PC-3 (cell line): Measurements from ENCODE around the gene OR52N1. TPM values are rescaled to one million over a fixed set of nuclear protein-coding genes. Genes with fewer than 3 reads are reported as not detected.

Source experiments
- ATAC-seq: fragments of 200-7000 bp; cut with Tn5 transposase; 2 replicates; pipeline ENCODE4 v1.9.1; 2020; ENCODE audit warnings: mild to moderate bottlenecking, moderate library complexity
- BruUV-seq: library from RNA; stranded (reverse); fragments of 400-500 nt; replicated peaks from 2 replicates; lab custom pipeline; 2021; lab: Mats Ljungman, UMichigan
- CTCF ChIA-PET: fragments of 300-600 bp; sonication (Branson Sonifier 250); formaldehyde crosslinking; loops from one replicate; lab custom pipeline; 2022; ENCODE audit warnings: antibody characterized with exemption; lab: Charles Lee
- POLR2A ChIA-PET: fragments of 300-600 bp; sonication (Branson Sonifier 250); formaldehyde crosslinking; loops from one replicate; lab custom pipeline; 2022; ENCODE audit warnings: antibody characterized with exemption; ENCODE audit not compliant: unreplicated experiment; lab: Charles Lee
- DNase-seq: peaks from one replicate; pipeline ENCODE4 v3.0.0-alpha.2; 2015
- H2AFZ ChIP-seq: fragments of 300-600 bp; sonication (generic); 2 replicates; pipeline ENCODE4 v1.6.0; 2016; ENCODE audit warnings: antibody characterized with exemption, low read length
- H3F3A ChIP-seq: fragments of 300-600 bp; sonication (generic); one replicate; pipeline ENCODE4 v1.6.0; 2017; ENCODE audit warnings: antibody characterized with exemption, low read length, control low read depth, mild to moderate bottlenecking; ENCODE audit not compliant: unreplicated experiment
- H3K27ac ChIP-seq: fragments of 300-600 bp; sonication (generic); 2 replicates; pipeline ENCODE4 v1.5.1; 2016; ENCODE audit warnings: mild to moderate bottlenecking, low read length
- H3K27me3 ChIP-seq: fragments of 300-600 bp; sonication (generic); 2 replicates; pipeline ENCODE4 v1.6.1; 2016; ENCODE audit warnings: low read length, mixed read lengths
- H3K36me3 ChIP-seq: fragments of 300-600 bp; sonication (generic); 2 replicates; pipeline ENCODE4 v1.6.1; 2016; ENCODE audit warnings: low read depth, mixed run types, low read length, mixed read lengths
- H3K4me1 ChIP-seq: fragments of 300-600 bp; sonication (generic); 2 replicates; pipeline ENCODE4 v1.5.1; 2016; ENCODE audit warnings: low read length; ENCODE audit not compliant: insufficient read depth
- H3K4me2 ChIP-seq: fragments of 300-600 bp; sonication (generic); 2 replicates; pipeline ENCODE4 v1.6.0; 2016; ENCODE audit warnings: low read length
- H3K4me3 ChIP-seq: fragments of 300-600 bp; sonication (generic); 2 replicates; pipeline ENCODE4 v1.5.1; 2016; ENCODE audit warnings: mild to moderate bottlenecking, low read length, mixed read lengths
- H3K79me2 ChIP-seq: fragments of 300-600 bp; sonication (generic); 2 replicates; pipeline ENCODE4 v1.6.1; 2017; ENCODE audit warnings: low read length, mixed read lengths
- H3K9ac ChIP-seq: fragments of 300-600 bp; sonication (generic); 2 replicates; pipeline ENCODE4 v1.6.0; 2016; ENCODE audit warnings: mild to moderate bottlenecking, low read length
- H3K9me2 ChIP-seq: fragments of 300-600 bp; sonication (generic); replicated peaks from 2 replicates; pipeline ENCODE4 v1.6.1; 2016; ENCODE audit warnings: mixed run types, low read length, mixed read lengths
- H3K9me3 ChIP-seq: fragments of 300-600 bp; sonication (generic); 2 replicates; pipeline ENCODE4 v1.6.1; 2016; ENCODE audit warnings: low read length, mixed read lengths
- H4K20me1 ChIP-seq: fragments of 300-600 bp; sonication (generic); 2 replicates; pipeline ENCODE4 v1.6.1; 2016; ENCODE audit warnings: low read length, mixed read lengths
- CTCF ChIP-seq: fragments of 300-600 bp; sonication (generic); conservative IDR thresholded peaks from 2 replicates; pipeline ENCODE4 v1.5.1; 2017; ENCODE audit warnings: antibody characterized with exemption, low read depth, mild to moderate bottlenecking, low read length
- EZH2 ChIP-seq: fragments of 300-600 bp; sonication (generic); IDR thresholded peaks from one replicate; pipeline ENCODE4 v1.6.1; 2017; ENCODE audit warnings: antibody characterized with exemption, mild to moderate bottlenecking, low read length; ENCODE audit not compliant: unreplicated experiment
- EZH2phosphoT487 ChIP-seq: fragments of 300-600 bp; sonication (generic); IDR thresholded peaks from 2 replicates; pipeline ENCODE4 v1.6.1; 2018; ENCODE audit warnings: mild to moderate bottlenecking, antibody characterized with exemption, low read length, borderline replicate concordance
- intact Hi-C: fragments of 100-400 bp; cut with micrococcal nuclease; formaldehyde crosslinking; loops from 2 replicates; pipeline ENCODE4 v1.9.0; 2023
- total RNA-seq: library from RNA; depleted of rRNA; stranded (reverse); fragments of >200 nt; gene quantifications from 2 replicates; pipeline ENCODE4 v1.2.3, GENCODE V29; 2014

OR52N1 gene
- total RNA-seq, 1 experiment from 2014 or later = not detected

- Histone ChIP-seq H4K20me1 (no peaks in the 10 kb centered on the region), H3F3A (no peaks in the 10 kb centered on the region), H3K9me3 (no peaks in the 10 kb centered on the region), H3K4me1 (no peaks in the 10 kb centered on the region), H3K36me3 (no peaks in the 10 kb centered on the region), H3K9me2 (no peaks in the 10 kb centered on the region), H3K79me2 (no peaks in the 10 kb centered on the region), H3K4me3 (no peak overlapping the region), H3K27me3 (peaks cover 17% of the 10 kb centered on the region), H3K27ac (no peak overlapping the region), H3K9ac (no peak overlapping the region), H3K4me2 (no peak overlapping the region), H2AFZ (no peak overlapping the region)
- CTCF ChIA-PET = no interaction called here
- no TSS peak for BruUV-seq
- POLR2A ChIA-PET = no interaction called here
- ATAC-seq (no peak), DNase-seq (no peak)
- TF ChIP-seq EZH2 (no peak), EZH2phosphoT487 (no peak), CTCF (no peak)
- intact Hi-C loops = no loop called here
Observed at GRCh38 chr11:5738431-5738830, 52.6 kb downstream of the OR52N1 start.

GRCh38 chr11:5737670-5738392 lies 53.2 kb downstream of the OR52N1 start:
- POLR2A ChIA-PET = interaction anchor here (0.5 kb wide), 1 partner anchor 154 kb away, joined by 3 read pairs; no protein-coding TSS in a partner anchor
- peaks cover 14% of the 10 kb centered on the region for H3K27me3 ChIP-seq
- H3K4me2 ChIP-seq = no peak overlapping the region
- DNase-seq (no peak), ATAC-seq (no peak)
- intact Hi-C loops = no loop called here
- no TSS peak for BruUV-seq
- no peak overlapping the region for H3K27ac ChIP-seq
- H3K9me3 ChIP-seq = no peaks in the 10 kb centered on the region
- H3K9me2 ChIP-seq = no peaks in the 10 kb centered on the region
- no peak overlapping the region for H3K4me3 ChIP-seq
- H3K36me3 ChIP-seq = no peaks in the 10 kb centered on the region
- H3K79me2 ChIP-seq = no peaks in the 10 kb centered on the region
- H4K20me1 ChIP-seq = no peaks in the 10 kb centered on the region
- H2AFZ ChIP-seq = no peak overlapping the region
- no peak overlapping the region for H3K9ac ChIP-seq
- no peak for TF ChIP-seq EZH2
- no peak for TF ChIP-seq EZH2phosphoT487
- no peak for TF ChIP-seq CTCF
- CTCF ChIA-PET = no interaction called here
- no peaks in the 10 kb centered on the region for H3K4me1 ChIP-seq
- no peaks in the 10 kb centered on the region for H3F3A ChIP-seq

- BruUV-seq = no TSS peak
- Histone ChIP-seq H3F3A (no peaks in the 10 kb centered on the region), H3K9ac (no peak overlapping the region), H3K4me3 (no peak overlapping the region), H3K79me2 (no peaks in the 10 kb centered on the region), H3K27me3 (peaks cover 10% of the 10 kb centered on the region), H3K4me2 (no peak overlapping the region), H3K9me3 (no peaks in the 10 kb centered on the region), H3K36me3 (no peaks in the 10 kb centered on the region), H3K4me1 (no peaks in the 10 kb centered on the region), H2AFZ (no peak overlapping the region), H3K9me2 (no peaks in the 10 kb centered on the region), H3K27ac (no peak overlapping the region), H4K20me1 (no peaks in the 10 kb centered on the region)
- no peak for DNase-seq
- TF ChIP-seq EZH2phosphoT487 (no peak), EZH2 (no peak), CTCF (no peak)
- ChIA-PET CTCF (no interaction called here), POLR2A (interaction anchor here (0.5 kb wide), 1 partner anchor 154 kb away, joined by 3 read pairs; no protein-coding TSS in a partner anchor)
- ATAC-seq = no peak
- intact Hi-C loops = no loop called here
Observed at GRCh38 chr11:5737091-5737490, 54.0 kb downstream of the OR52N1 start.
